Coronary artery (tissue), 2 donors: ENCODE data around the gene INPP5F.
A peak's percentile ranks its signal among the peaks of the same experiment; 100 is the strongest.

ENCODE experiments used
- DNase-seq: peaks from one replicate; pipeline ENCODE4 v3.0.0-alpha.2; 2017; ENCODE audit warnings: low spot score
- H3K27ac ChIP-seq, 2 donors: fragments of 200-600 bp; sonication (generic); one replicate each; pipeline ENCODE4 v1.5.1; 2016 to 2019
- H3K4me3 ChIP-seq: fragments of 200-600 bp; sonication (generic); 2 replicates; pipeline ENCODE4 v1.5.1; 2016; ENCODE audit warnings: mild to moderate bottlenecking, moderate library complexity
- CTCF ChIP-seq: fragments of 200-600 bp; sonication (generic); IDR thresholded peaks from one replicate; pipeline ENCODE4 v1.5.1; 2019; ENCODE audit warnings: antibody characterized with exemption

The INPP5F gene

GRCh38 chr10:119713744-119714483 is 11.9 kb upstream of the INPP5F start:
- Histone ChIP-seq H3K27ac (no peak overlapping the region), H3K4me3 (no peak overlapping the region)
- no peak for TF ChIP-seq CTCF
- no peak for DNase-seq

- no peak for TF ChIP-seq CTCF
- no peak overlapping the region for H3K27ac ChIP-seq
- no peak overlapping the region for H3K4me3 ChIP-seq
These were observed 11.4 kb upstream of the INPP5F start for GRCh38 chr10:119714484-119714816.

GRCh38 chr10:119715628-119716505 is 10.0 kb upstream of the INPP5F start:
- TF ChIP-seq CTCF = no peak
- Histone ChIP-seq H3K27ac (peak overlapping the region in 1 of 2 donors; percentile 26), H3K4me3 (no peak overlapping the region)
- DNase-seq = no peak

More at GRCh38 chr10:119714484-119714816, 11.4 kb upstream of the INPP5F start:
- no peak for DNase-seq

- no peak for DNase-seq
- no peak overlapping the region for H3K27ac ChIP-seq
- H3K4me3 ChIP-seq = no peak overlapping the region
- TF ChIP-seq CTCF = no peak
These were observed 2.7 kb upstream of the INPP5F start for GRCh38 chr10:119723161-119723560.

GRCh38 chr10:119723624-119724023 is 2.2 kb upstream of the INPP5F start:
- Histone ChIP-seq H3K4me3 (no peak overlapping the region), H3K27ac (no peak overlapping the region)
- no peak for DNase-seq
- TF ChIP-seq CTCF = no peak

- peak overlapping the region; percentile 93 for H3K4me3 ChIP-seq
- no peak for DNase-seq
- no peak for TF ChIP-seq CTCF
- peak overlapping the region; percentile 87 to 95 for H3K27ac ChIP-seq
These were observed 995 bp upstream of the INPP5F start for GRCh38 chr10:119724593-119725516.
